Prostate gland (tissue), 2 donors: ENCODE data around the gene LINC00237.

Source experiments
- POLR2AphosphoS5 ChIP-seq: sonication (generic); formaldehyde crosslinking; IDR thresholded peaks from one replicate; pipeline ENCODE4 v1.6.1; 2017; ENCODE audit warnings: antibody characterized with exemption
- TF ChIP-seq, protein P1 (sequence below), 4 experiments: fragments of 200-600 bp in 2 of 4; fragments of 450-650 bp in 2 of 4; sonication (generic) in 2 of 4; IDR thresholded peaks; 1 replicate in 3 of 4; 2 replicates in 1 of 4; pipeline ENCODE4 v1.5.1; 2016 to 2019; ENCODE audit warnings: antibody characterized with exemption in 4 of 4, mild to moderate bottlenecking in 2 of 4, moderate library complexity in 2 of 4

DNA sequence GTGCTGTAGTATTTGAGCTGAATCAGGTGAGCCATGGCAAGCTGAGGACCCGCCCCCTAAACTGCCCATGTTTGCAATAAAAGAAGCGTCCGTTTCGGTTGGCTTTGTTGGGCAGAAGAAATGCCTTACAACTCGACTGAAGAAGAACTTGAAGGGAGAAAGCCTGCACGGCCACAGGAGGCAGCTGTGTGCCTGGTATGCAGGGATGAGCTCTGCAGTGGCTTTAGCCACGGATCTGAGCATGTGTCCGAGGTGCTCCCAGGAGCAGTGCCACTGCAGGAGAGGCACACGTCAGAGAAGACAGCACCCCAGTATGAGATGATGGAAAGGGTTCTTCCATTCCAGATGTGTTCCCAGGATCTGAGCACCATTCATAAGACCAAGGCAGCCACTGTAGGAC, 43.2 kb upstream of the LINC00237 start:
- TF ChIP-seq, protein P1, sequence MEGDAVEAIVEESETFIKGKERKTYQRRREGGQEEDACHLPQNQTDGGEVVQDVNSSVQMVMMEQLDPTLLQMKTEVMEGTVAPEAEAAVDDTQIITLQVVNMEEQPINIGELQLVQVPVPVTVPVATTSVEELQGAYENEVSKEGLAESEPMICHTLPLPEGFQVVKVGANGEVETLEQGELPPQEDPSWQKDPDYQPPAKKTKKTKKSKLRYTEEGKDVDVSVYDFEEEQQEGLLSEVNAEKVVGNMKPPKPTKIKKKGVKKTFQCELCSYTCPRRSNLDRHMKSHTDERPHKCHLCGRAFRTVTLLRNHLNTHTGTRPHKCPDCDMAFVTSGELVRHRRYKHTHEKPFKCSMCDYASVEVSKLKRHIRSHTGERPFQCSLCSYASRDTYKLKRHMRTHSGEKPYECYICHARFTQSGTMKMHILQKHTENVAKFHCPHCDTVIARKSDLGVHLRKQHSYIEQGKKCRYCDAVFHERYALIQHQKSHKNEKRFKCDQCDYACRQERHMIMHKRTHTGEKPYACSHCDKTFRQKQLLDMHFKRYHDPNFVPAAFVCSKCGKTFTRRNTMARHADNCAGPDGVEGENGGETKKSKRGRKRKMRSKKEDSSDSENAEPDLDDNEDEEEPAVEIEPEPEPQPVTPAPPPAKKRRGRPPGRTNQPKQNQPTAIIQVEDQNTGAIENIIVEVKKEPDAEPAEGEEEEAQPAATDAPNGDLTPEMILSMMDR (IDR thresholded peaks at IDR 0.05), result no peak
- TF ChIP-seq POLR2AphosphoS5, result no peak
